Smooth muscle cell of the brain vasculature (primary cell): ENCODE results near the gene CDKAL1.
"Not testable (repeated sequence)": the region's sequence is repeated elsewhere in the genome, so short reads cannot be mapped to it uniquely, and the experiment has no call there.

Experiments
- DNase-seq: peaks from one replicate; pipeline ENCODE4 v3.0.0-alpha.2; 2012; ENCODE audit warnings: low read depth, low spot score

CDKAL1 gene

DNA sequence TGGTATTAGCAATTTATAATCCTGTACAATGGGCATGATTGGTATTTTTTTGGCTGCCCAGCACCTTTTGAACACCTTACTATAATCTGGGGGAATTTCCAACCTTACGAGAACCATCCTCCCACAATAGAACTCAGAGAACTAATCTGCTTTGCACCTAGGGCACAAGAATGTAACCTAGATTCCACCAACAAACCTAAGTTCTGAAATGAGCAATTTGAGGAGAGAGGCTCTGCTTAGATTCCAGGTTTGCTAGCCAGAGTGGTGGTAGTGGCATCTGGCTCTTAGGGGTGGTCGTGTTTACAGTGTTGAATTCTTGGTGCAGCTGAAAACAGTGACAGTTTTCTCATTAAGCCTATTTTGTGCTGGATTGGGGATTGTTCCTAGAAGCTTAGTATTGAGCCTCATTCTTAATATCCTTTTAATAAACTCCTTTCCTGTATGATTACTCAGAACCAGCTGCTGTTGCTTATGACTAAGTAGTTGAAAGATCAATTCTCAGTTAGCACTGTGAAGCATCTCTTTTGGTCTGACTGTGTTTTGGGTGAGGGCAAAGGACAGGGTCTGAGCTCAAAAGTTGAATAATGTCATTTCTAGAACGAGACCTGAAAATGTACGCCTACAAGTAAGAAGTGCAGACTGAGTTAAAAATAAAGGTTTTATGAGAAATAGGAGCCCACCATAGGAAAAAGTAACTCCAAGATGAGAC, 385.6 kb downstream of the CDKAL1 start:
- no peak for DNase-seq

GRCh38 chr6:20921578-20921977, 387.3 kb downstream of the CDKAL1 start:
- DNase-seq, result no peak

DNA sequence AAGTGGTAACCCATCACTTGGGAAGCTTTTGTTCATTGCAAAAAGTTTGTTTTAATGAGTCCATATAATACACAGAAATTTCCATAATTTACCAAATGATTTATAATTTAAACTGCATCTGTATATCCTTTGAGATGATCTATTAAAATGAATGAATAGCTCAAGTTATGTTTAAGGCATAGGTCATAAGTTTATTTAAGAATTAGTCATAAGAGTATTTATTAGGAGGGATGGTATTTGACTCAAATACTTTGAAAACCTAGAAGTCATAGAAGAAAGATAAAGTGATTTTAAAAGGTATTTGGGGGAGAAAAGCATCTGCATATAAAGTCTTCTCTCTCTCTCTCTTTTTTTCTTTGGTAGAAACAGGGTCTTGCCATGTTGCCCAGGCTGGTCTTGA, 388.5 kb downstream of the CDKAL1 start:
- DNase-seq, result no peak

DNA sequence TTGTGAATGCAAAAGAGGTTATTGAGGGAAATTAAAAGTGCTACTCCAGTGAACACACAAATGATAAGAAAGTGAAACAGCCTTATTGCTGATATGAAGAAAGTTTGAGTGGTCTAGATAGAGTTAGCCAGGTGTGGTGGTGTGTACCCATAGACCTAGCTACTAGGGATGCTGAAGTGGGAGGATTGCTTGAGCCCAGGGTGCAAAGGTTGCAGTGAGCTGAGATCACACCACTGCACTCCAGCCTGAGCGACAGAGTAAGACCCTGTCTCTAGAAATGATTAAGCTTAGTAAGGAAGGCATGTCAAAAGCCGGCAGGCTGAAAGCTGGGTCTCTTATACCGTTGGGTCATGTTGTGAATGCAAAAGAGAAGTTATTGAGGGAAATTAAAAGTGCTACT, 389.8 kb downstream of the CDKAL1 start:
- not testable (repeated sequence) for DNase-seq

DNA sequence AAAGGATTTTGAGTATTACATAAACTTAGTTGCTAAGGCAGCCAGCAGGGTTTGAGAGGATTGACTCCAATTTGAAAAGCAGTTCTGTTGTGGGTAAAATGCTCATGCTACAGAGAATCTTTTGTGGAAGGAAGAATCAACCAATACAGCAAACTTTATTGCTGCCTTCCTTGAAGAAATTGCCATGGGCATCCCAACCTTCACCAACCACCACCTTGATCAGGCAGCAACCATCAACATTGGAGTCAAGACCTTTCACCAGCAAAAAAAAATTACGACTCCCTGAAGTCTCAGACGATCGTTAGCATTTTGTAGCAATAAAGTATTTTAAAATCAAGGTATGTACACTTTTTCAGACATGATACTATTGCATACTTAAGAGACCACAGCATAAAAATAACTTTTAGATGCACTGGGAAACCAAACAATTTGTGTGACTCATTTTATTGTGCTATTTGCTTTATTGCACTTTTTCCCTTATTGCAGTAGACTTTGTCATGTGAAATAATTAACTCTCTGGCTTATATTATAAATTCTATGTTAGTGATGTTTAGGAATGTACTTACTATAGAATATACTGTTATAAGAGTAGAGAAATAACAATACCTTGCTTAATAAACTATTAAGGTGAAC, 390.8 kb downstream of the CDKAL1 start:
- no peak for DNase-seq

DNA sequence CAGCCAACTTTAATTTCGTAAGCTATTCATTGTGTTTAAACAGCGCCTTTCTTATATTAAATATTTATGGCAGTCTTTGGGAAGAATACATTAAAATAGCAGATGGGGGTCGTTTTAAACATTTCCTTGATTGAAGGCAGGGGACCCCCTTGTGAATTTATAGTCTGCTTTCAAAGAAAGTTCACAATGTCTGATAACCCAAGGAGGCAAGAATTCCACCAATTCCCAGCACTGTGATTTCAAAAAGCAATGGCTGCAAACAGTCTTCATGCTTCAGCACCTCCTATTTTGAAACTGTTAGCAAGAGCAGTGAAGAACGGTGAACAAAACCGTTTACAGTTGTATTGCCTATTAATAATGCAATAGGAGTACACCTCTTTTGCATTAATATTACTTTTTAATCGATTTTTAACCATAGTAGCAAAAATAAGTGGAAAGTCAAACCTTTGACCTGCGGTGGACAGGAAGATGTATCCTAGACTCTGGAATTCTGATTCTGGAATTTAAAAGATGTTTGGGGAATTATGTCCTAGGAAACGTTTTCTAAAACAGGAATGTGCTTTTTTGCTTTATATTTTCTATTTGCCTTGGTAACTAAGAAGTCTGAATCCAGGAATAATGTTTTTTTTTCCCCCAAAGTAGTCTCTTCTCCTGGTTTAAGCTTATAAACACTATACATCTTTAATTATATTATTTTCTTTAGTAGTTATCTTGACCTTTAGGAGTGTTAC, 393.0 kb downstream of the CDKAL1 start:
- DNase-seq, result no peak

- DNase-seq, result no peak
These were observed 395.0 kb downstream of the CDKAL1 start for GRCh38 chr6:20929283-20929682.

GRCh38 chr6:20931093-20931492, 396.8 kb downstream of the CDKAL1 start:
- DNase-seq, result no peak

GRCh38 chr6:20931772-20932171, 397.5 kb downstream of the CDKAL1 start:
- no peak for DNase-seq

DNA sequence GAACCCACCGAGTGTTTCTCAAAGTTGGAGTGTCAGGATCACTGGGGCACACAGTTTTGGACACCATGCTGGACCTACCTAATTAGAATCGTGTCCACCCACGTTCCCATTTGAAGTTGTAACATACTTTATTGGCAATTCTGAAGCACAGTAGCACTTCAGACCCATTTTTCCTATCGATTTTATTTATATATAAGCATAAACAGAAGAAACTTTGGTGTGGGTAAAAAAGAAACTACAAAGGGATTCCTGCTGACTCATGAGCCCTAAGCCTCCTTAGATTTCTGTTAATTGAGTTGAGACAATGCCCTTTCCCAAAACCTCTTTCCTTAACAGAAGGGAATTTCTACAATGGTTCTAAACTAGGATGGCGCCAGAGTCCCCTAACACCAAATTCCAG, 398.0 kb downstream of the CDKAL1 start:
- no peak for DNase-seq

GRCh38 chr6:20933057-20933788, 399.0 kb downstream of the CDKAL1 start:
- no peak for DNase-seq

GRCh38 chr6:20936949-20937348, 402.7 kb downstream of the CDKAL1 start:
- DNase-seq, result no peak

- no peak for DNase-seq
These were observed 405.0 kb downstream of the CDKAL1 start for GRCh38 chr6:20939161-20939775.

GRCh38 chr6:20943040-20943627, 408.9 kb downstream of the CDKAL1 start:
- DNase-seq, result no peak

GRCh38 chr6:20943922-20944321, 409.7 kb downstream of the CDKAL1 start:
- no peak for DNase-seq

DNA sequence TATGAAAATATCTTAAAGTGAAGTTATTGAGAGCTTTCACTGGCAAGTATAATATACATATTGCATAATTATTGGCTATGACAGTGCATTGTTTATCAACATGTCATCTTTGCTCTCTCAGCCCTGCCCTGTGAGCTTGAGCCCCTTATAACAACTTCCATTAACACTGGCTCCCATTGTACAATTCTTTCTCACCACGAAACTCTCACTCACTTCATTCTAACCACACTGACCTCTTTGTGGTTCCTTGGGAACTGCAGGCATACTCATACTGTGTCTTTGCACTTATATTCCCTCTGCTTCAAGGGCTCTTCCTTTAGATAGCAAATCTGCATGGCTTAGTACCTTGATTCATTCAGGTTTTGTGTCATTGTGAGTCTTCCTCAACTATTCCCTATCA, 411.8 kb downstream of the CDKAL1 start:
- DNase-seq, result no peak

DNA sequence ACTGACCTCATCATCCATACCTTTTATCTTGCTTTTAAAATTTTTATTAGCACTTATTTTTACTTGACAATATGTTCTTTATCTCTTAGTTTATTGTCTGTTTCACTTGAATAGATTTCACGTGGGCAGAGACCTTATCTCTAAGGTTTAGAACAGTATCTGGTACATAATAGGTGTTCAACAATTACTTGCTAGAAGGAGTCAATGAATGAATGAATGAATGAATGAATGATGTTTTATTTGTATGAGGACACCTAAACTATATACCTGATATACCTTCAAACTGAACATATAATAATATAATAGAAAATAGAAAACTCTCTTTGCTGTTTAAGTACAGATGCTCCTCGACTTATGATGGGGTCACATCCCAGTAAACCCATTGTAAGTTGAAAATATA, 412.6 kb downstream of the CDKAL1 start:
- no peak for DNase-seq

DNA sequence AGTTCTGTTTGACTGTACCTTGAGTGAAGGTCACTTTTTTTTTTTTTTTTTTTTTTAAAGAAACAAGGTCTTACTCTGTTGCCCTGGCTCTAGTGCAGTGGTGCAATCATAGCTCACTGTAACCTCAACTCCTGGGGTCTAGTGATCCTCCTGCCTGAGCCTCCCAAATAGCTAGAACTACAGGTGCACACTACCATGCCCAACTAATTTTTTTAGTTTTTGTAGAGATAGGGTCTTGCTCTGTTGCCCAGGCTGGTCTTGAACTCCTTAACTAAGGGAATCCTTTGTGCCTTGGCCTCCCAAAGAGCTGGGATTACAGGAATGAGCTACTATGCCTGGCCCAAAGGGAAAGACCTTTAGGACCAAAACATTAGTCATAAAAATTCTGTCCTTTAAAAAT, 413.7 kb downstream of the CDKAL1 start:
- no peak for DNase-seq

- no peak for DNase-seq
These were observed 414.3 kb downstream of the CDKAL1 start for GRCh38 chr6:20948556-20948955.

DNA sequence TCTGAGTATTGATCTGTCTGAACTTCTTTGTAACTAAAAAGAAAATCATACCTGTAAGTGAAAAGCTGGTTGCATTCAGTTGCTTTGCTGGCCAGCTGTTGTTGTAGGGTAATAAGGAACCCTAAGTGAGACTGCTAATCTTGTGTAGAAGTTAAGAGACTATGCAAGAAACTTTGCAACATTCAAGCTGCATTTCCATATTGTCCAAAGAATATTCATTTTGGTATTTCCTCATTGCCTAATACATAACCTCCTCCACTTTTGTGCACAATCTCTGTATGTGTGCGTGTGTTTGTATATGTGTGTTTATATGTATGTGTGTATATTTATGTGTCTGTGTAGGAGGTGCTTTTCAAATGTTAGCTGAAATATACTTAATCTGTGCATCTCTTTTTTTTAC, 414.9 kb downstream of the CDKAL1 start:
- DNase-seq, result no peak

DNA sequence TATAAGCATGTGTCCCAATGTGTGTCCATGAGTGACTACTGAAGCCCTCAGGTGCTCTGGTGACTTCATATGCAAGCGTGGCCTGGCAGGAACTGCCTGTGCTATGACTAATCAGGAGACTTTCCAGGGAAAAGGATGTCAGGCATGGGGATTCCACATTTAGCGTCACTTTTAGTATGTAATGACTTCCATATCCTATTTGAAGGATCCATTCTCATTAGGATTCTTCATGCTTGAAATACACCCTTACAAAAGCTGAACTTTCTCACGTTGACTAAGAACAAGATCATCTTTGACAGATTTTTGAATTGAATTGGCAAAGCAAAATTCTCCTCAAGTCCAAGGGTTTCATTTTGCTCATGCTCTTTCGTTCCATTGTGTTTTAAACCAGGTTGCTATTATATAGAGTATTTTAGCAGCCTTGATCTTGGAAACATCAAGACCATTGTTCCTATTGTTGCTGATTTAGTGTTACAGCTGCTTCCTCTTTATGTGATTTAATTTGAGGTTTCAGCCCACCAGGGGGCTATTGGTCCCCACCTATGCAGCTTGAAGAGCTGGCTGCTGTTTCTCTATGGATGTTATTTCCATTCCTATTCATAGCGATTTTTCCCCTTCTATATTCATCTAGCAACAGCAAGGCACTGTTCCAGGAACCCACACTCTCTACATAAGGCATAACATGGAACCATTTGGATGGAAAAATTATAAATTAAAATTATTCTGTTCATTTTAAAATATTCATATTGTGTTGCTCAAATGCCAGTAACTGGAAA, 418.6 kb downstream of the CDKAL1 start:
- no peak for DNase-seq
